ENCODE data around the gene FOXN3.

- TF ChIP-seq CTCF (IDR thresholded peaks at IDR 0.05) (no peak), POLR2A (IDR thresholded peaks at IDR 0.05) (no peak)
These were observed 3.5 kb upstream of the FOXN3 start for GRCh38 chr14:89420502-89420901.
